Embryonic facial prominence (tissue), 1 donor: ENCODE results near the gene TMEM258.

Experiments
- DNase-seq: peaks from one replicate; pipeline ENCODE4 v3.0.0-alpha.2; 2016; ENCODE audit errors: extremely low spot score

The TMEM258 gene

DNA sequence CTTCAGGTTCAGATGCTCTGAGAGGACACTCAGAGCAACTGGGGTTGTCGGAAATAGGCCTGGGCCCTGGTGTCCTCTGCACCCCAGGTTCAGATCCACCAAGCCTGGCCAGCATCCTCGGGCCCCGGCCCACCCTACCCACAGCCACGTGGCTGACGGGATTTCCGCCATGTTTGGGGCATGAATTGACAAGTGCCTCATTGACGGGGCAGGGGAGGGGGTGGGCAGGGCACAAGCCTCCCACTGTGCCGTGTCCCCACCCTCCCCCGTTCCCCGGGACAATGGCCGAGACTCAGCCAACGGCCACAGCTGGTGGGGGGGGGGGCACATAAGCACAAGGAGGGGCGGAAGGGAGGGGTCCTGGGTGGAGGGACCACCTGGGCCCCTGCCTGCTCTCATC lies 31.5 kb downstream of the TMEM258 start:
- no peak for DNase-seq

DNA sequence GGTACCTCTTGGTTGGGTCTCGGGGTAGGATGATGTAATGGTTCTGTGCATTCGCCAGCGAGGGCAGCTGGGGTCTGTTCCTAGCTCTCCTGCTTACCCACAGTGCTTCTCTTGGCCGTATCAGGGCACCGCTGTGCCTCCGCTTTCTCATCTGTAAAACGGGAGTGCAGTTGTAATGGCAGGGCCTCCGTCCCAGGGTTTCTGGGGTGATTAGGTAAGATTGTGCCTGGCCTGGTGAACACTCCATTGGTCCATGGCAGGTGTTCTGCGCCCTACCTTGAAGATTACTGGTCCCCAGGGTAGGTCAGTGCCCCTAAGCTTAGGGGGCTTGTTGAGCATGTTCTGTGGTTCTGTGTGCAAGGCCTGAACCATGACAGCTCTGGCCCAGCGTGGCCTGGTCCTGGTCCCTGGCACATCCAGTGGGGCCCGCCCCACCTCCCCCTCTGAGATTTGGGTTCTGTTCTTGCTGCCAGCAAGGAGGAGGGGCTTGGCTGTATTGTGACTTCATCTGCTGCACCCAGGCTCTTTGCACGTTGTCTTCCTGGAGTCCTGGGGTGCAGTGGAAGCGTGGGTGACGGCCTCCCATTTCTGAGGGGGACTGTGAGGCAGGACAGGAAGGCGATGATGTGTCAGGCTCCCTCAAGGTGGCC lies 35.1 kb downstream of the TMEM258 start:
- DNase-seq: no peak

DNA sequence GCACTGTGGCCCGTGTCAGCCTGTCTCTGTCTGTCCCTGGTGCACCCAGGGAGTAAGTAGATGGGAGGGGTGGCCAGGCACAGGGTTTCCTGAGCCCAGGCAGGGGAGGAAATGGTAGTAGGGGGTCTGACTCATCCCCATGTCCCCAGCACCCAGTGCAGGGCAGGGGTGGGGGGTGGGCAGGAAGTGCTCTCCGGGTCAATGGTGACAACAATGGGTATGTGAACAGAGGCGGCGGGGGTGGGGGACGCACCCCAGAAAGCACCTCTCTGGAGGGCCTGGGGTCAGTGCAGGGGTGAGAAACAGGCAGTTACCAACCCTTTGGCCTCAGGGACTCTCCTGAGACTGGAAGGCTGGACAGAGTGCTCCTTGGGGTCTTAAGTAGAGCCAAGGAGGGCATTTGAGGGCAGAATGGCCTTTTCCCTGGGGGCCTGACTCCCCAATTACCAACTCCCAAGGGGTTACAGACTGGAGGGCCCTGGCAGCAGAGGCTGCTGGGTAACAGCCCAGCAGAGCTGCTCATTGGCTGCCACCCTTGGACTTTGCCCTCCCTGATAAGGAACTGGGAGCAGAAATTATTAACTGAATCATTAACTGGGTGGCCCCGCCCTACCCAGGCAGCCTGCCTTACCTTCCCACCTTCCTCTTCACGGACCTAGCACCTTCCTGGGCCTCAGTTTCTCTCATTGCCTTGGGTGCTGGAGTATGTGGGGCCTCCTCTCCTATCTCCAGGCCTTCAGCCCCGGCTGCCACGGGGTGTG lies 35.8 kb downstream of the TMEM258 start:
- no peak for DNase-seq

DNA sequence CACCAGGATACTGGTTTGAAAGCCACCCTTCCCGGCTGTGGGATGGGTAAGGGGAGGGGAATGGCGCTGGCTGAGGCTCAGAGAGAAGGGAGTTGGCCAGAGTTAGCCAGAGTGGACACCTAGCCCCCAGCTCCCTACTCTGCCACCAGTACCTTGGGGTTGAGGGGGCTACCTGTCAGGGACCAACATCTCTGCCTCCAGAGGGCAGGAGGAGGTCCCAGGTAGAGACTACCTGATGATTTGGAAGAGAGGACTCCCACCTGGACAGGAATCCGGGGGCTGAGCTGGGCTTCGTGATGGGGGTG lies 36.3 kb downstream of the TMEM258 start:
- no peak for DNase-seq

DNA sequence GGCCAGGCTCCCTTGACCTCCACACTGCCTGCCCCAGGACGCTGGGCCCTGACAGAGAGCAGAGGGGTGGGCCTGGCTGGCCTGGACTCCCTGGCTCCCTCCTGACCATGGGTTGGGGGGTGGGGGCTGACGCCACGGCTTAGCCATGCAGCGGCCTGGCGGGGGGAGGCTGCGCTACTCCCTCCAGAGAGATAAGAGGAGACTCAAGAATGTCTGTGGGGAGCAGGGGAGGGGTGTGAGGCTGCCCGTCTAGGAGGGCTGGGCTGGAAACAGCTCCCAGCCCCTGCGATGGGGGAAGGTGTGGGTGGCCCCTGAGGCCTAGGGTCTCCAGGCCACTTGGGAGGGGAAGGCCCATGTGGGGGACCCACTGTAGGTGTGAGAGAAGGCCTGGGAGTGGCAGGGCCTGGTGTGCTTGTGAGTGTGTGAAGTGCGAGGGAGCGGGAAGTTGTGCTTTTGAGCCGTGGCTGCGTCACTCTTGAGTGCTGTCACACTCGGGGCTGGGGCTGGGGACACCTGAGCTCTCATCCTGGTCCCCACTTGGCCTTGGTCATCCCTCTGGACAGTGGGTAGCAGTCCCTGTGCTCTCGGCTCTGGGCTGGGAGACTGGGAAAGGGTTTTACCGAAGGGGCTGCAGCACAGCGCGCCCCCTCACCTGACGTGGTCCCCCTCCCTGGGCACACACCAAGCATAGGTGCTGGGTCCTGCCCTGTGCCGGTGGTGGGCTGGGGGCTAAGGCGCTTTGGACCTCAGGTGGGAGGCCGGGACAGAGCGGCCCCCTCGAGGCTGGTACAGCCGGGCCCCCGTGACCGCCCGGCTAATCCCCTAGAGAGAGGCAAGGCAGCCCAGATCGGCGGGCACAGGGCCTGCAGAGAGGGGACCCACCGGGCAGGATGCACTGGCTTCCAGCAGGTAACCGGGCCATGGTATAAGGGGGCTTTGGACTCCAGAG lies 37.6 kb downstream of the TMEM258 start:
- no peak for DNase-seq

DNA sequence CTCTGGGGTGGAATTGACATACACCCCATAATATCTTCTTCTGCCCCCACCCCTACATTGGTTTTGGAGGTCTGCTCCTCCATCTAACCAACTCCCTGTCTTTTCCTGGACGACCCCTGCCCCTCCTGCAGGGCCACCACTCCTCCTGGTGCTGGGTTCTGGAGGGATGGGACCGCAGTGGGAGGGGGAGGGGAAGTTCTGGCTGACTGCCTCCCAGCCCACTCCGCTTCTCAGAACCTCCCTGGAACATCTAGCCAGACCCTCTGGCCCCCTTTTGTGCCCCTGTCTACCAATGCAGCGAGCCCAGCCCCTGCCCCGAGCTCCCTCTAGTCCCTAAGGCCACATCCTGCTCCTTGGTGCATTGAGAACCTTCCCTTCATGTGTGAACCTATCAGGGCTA lies 38.7 kb downstream of the TMEM258 start:
- no peak for DNase-seq

DNA sequence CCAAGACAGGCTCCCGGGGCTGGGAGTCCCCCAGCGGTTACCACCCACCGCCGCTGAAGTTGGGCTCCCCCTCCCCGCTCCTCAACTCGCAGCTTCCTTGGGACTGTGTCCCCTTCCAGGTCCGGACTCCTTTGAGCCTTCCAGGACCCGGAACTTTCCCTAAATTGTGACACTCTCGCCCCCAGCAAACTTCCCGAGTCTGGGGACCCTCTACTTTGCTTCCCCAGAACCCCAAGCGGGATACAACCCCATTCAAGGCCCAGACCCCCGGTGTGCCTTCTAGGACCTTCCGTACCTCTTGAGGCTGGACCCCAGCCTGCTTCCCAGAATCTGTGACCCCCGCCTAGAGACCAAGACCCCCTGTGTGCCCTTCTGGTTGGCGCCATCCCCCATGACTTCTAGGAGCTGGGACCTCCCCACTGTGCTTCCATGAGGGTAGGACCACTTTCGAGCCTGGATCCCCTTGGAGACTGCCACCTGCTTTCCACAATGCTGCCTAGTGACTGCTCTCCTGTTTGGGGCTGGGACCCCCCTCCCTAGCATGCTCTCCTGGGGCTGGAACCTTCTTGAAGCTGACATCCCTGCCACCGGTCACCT lies 39.4 kb downstream of the TMEM258 start:
- DNase-seq: no peak

DNA sequence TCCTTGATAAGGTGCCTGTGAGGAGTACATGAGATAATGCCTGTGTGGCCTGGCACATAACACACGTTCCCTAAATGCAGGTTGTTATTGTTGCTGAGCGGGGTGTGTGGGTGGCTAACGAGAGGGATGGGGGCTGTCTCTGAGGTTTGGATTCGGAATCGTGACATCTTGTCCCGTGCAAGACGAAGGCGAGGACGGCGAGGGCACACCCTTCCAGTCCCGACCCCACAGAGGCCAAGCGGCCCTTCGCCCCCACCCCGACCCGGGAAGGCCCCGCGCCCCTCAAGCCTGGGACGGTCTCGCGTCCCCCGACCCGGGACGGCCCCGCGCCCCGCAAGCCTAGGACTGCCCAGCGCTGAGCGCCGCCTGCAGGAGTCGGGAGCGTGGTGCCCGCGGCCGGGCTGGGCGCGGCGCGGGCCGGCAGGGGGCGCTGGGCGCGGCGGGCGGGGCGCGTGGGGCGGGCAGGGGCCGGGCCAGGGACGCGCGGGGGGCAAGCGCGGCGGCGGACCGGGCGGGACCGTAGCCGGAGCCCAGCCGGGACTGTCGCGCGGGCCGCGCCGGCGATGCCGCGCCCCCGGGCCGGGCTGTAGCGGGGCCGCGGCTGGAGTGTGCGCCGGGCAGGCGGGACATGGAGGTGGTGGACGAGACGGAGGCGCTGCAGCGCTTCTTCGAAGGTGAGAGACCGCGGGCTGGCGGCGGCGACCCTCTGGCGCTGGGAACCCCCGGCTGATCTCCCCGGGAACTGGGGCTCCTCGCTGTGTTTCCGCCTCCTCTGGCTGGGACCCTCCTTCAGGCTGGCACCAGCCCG lies 40.1 kb downstream of the TMEM258 start, which contains the start of gene MYRF:
Gene MYRF (plus strand): TSS at position 520 of the 808 bp plus-strand sequence. CDS start 109 bp downstream, at position 629.
- DNase-seq: no peak

DNA sequence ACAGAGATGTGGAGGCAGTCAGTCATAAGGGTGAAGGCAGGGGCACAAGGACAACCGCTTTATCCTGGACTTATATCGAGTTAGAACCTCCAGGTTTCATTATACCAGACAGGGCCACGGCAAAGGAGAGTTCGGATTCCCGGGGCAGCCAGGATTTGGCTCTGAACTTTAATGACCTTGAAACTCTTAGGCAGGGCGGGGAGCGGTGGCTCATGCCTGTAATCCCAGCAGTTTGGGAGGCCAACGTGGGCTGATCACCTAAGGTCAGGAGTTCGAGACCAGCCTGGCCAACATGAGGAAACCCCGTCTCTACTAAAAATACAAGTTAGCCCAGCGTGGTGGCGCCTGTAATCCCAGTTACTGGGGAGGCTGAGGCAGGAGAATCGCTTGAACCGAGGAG lies 41.0 kb downstream of the TMEM258 start:
- DNase-seq: no peak

DNA sequence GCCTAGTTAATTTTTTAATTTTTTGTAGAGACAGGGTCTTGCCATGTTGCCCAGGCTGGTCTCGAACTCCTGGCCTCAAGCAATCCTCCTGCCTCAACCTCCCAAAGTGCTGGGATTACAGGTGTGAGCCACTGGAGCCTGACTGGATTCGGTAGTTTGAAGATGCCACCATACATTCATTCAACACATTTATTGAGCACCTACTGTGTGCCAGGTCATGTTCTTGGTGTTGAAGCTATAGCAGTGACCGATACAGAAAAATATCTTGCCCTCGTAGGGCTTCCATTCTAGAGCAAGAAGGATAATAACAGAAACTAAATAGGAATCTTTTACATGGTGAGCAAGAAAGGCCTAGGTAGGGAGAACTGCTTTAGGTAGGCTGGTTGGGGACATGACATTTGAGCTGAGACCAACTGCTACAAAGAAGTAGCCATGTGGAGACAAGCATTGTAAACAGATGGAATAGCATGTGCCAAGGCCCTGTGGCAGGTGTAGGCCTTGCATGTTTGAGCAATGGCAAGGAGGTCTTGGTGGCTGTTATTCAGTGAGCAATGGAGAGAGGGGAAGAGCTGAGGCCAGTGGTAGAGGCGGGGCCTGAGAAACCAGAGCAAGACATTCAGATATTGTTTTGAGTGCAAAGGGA lies 41.6 kb downstream of the TMEM258 start:
- DNase-seq: no peak

DNA sequence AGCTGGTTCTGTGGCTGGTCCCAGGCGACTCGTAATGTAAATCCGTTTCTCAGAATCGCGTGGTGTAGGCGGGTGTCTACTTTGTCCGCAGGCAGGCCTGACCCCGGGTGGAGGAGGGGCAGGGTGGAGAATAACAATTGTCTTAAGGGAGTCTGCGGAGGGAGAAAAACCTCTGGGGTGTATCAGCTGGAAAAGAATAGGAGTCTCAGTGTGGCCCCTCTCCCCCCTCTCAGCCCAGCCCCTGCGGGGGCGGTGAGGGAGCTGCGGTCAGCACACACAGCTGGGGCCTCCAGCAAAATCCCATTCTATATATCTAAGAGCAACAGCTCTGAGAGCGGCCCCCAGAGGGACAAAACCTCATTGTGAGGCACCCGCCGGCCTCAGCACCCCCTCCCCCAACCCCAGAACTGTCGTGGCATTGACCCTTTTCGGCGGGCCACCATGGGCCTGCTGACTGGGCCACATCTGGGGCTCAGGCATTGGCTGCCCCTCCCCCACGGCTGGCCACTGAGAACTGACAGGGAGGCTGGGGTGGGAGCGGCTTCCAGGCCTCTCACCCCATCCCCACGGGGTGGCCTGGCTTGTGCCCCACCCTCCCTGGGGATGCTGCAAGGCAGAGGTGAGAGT lies 42.7 kb downstream of the TMEM258 start:
- DNase-seq: no peak

DNA sequence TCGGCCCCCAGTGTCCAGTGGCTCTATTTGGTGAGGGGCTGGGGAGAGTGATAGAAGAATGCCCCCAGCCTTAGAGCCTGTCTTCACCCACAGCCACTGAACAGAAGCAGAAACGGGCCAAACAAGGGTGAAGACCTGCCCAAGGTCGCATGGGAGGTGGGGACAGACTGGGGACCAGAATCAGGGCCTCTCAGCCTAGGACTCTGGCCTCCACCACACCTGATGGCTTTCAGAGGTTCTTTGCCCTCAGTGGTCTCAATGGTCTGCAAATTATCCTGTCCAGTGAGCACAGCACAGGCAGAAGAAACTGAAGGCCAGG lies 44.5 kb downstream of the TMEM258 start:
- no peak for DNase-seq

DNA sequence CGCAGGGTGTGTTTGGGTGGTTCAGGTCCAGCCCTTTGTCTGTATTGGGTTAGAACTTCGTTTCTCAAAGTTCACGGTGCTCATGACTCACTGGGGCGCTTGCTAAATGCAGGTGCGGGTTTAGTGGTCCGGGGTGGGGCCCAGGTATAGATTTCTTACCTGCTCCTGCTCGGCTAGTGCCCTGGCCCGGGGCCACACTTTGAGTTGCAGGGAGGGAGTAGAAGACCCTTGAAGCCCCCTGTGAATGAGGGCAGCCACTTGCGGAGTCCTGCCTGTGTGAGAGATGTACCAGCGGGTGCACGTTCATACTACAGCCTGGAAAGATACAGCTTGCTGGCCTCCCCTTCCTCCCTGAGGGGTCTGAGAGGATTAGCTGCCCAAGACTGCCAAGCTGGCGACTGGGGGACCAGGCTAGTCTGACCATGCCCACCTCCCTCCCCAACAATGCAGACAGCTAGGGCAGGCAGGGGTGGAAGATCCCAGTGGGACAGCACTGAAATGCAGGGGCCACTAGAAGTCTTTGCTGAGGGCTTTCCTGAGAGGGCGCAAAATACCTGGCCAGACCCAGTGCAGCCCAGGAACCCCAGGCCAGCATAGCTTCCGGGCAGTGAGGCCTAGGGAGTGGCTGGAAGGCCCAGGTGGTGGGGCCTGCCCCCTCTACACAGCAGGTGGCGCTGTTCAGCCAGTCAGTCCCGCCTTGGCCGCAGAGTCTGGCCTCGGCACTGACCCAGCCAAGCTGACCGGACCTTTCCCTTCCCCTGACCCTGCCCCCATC lies 45.0 kb downstream of the TMEM258 start:
- no peak for DNase-seq

DNA sequence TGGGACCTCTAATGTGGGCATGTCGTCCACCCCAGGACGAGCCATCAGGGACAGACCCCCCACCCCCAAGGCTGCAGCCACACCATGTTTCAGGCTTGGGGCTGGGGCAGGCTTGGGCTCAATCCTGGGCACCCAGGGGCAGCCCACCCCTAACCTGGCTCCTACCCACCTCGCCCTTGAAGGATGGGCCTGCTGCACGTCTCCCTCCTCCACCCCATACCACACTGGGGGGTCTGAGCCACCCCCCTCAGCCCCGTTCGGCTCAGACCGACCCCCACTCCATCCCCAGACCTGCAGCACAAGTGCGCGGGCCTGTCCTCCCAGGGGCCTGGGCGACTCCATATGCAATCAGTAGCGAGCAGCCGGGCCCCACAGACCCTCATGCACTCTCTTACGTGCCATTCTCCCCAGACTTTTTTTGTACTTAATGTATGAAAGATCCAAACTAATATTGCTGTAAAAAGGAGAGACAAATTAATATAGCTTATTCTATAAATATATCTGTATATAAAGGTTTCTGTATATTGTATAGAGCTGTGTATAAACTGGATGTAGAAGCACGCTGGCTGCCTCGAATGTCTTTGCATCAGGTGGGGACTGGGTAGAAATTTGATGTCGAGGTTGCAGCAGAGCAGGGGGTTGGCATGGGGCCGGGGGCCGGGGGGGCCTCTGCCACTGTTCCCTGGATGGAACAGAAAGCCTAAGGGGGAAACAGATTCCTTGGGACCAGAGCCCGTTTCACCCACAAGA lies 45.8 kb downstream of the TMEM258 start:
- DNase-seq: no peak

DNA sequence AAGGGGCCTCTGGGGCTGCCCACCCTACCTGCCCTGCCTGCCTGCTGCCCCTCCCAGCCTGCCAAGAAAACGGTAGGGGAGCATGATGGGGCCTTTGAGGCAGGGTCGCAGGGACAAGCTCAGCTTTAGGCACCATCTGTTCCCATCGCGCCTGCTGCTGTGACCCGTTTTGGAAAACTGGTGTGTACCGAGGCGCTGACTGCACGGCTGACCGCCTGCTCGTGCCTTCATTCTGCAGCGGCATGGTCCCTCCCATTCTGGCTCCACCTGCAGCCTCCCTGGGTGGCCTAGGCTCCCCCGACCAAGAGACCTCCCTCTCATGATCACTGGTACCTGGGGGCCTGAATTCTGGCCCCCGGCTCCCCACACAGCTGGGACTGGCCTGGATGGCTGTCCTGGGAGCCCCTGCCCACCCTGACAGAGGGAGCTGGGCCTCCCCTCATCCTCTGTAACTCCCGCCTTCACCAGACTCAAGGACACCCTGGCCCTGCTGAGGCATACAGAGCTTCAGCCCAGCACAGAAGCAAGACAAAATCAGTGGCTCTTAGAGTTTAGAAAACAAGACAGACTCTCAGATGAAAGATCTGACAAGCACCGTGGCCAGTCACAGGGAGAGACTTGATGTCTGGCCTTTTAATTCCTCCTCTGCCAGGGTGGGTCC lies 46.5 kb downstream of the TMEM258 start:
- DNase-seq: no peak

DNA sequence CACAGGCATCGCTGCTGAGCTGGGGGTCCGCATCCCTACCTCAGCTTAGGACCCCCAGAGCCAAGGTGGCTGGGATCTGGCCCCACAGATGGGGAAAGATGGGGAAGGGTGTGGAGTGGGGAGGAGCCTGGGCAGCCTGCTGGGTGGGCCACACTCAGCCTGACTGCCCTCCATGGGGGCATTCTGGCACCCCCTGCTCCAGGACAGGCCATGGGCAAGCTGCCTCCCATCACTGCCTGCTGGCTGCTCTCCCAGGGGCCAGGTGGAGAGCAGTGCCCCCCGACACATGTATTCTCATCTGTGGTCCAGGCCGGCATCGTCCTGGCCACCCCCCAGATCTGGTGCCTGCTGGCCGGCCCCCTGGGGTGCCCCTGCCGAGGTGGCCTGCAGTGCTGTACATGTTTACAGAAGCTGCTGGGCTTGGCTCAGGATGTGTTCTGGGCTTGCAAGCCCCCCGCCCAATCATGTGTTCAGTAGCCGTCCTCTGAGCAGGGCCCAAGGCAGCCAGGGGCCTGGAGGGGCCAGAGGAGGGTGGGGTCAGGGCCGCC lies 47.7 kb downstream of the TMEM258 start:
- no peak for DNase-seq

DNA sequence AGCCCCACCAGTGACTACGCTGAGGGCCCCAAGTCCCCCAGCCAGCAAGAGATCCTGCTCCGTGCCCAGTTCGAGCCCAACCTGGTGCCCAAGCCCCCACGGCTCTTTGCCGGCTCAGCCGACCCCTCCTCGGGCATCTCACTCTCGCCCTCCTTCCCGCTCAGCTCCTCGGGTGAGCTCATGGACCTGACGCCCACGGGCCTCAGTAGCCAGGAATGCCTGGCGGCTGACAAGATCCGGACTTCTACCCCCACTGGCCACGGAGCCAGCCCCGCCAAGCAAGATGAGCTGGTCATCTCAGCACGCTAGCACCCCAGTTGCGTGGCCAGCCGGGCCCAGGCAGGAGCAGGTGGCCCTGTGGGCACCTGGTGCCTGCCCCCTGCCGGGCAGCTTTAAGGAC lies 48.2 kb downstream of the TMEM258 start:
- DNase-seq: no peak

DNA sequence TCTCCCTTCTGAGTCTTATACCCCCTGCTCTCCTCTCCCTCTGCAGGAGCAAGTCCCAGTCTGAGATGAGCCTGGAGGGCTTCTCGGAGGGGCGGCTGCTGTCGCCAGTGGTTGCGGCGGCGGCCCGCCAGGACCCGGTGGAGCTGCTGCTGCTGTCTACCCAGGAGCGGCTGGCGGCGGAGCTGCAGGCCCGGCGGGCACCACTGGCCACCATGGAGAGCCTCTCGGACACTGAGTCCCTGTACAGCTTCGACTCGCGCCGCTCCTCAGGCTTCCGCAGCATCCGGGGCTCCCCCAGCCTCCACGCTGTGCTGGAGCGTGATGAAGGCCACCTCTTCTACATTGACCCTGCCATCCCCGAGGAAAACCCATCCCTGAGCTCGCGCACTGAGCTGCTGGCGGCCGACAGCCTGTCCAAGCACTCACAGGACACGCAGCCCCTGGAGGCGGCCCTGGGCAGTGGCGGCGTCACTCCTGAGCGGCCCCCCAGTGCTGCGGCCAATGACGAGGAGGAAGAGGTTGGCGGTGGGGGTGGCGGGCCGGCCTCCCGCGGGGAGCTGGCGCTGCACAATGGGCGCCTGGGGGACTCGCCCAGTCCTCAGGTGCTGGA lies 48.8 kb downstream of the TMEM258 start:
- no peak for DNase-seq
